Fibroblast of the conjunctiva (primary cell): Measurements from ENCODE around the gene KREMEN1.

Experiments
- DNase-seq: peaks from one replicate; pipeline ENCODE4 v3.0.0-alpha.2; 2010; ENCODE audit warnings: low read depth

Gene KREMEN1

GRCh38 chr22:29152045-29152953, 79.5 kb downstream of the KREMEN1 start:
- no peak for DNase-seq

DNA sequence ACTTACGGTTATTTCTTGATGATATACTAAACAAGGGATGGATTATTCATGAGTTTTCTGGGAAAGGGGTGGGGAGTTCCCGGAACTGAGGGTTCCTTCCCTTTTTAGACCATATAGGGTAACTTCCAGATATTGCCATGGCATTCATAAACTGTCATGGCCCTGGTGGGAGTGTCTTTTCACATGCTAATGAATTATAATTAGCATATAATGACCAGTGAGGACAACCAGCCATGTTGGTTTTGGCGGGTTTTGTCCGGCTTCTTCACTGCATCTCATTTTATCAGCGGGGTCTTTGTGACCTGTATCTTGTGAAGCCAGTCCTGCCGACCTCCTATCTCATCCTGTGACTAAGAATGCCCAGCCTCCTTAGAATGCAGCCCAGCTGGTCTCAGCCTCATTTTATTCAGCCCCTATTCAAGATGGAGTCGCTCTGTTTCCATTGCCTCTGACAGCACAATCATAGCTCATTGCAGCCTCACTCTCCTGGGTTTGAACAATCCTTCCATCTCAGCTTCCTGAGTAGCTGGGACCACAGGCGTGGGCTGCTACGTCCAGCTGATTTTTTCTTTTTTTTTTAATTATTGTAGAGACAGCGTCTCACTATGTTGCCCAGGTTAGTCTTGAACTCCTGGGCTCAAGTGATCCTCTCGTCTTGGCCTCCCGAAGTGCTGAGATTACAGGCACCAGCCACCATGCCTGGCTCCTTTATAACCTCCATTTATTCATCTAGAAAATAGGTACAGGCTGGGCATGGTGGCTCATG, 80.3 kb downstream of the KREMEN1 start:
- no peak for DNase-seq

DNA sequence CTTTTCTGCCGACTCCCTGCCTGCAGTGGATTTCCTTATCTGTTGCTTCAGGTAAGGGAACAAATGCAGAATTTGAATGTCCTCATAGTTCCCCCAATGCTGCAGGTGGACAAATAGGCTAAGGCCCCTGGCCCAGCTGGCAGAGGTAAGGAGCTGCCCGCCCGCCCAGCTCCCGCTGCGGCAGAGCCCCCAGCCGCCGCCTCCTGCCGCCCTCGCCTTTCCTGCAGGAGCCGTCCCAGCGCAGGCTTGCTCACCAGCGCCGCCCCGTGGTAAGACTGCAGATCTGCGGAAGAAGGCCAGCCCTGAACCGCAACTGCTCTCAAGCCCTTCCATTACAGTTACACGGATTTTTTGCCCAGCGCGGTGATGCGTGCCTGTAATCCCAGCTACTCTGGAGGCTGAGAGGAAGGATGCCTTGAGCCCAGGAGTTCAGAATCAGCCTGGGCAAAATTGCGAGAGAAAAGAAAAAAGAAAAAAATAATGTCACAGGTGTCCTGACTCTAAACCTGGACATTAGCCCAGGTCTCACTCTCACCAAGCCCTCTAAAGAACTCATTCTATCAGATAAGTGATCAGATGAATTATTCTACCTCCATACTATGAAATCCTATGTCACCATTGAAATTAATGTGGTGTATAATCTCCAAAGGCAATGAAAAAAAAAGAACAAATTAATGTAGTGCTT, 81.7 kb downstream of the KREMEN1 start:
- DNase-seq: peak; percentile 46

DNA sequence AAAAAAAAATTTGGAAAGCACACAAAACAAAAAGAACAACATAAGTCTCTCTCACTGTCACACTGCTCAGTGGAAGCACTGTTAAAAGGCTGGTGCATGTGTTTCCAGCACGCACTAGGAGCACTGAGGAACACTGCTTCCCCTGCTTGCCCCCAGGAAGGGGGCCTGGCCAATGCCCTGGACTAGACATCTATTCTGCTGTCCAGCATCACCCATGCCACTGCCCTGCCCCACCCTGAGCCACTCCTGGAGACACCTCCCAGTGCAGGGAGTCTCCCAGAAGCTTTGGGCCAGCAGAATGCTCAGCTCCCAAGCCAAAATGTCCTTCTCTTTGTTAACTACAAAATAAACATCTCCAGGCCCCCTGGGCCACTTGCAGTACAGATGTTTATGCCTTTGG, 83.1 kb downstream of the KREMEN1 start:
- no peak for DNase-seq

DNA sequence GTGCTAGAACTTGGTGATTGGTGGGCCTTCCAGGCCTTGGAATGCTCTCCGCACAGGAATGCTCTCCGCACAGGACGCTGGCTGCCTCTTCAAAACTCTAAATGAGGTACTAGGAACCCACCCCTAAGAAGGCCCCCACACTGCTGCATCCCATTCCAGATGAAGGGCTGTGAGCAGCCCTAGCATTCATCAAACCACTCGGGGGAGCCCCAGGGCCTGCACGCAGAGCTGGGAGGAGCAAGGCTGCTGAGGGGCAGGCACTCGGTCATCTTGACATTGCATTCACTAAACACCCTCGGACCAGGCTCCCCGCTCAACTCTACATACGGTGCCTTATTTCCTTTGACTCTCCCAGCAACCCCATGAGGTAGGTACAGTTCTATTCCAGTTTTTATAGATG, 83.7 kb downstream of the KREMEN1 start:
- no peak for DNase-seq

DNA sequence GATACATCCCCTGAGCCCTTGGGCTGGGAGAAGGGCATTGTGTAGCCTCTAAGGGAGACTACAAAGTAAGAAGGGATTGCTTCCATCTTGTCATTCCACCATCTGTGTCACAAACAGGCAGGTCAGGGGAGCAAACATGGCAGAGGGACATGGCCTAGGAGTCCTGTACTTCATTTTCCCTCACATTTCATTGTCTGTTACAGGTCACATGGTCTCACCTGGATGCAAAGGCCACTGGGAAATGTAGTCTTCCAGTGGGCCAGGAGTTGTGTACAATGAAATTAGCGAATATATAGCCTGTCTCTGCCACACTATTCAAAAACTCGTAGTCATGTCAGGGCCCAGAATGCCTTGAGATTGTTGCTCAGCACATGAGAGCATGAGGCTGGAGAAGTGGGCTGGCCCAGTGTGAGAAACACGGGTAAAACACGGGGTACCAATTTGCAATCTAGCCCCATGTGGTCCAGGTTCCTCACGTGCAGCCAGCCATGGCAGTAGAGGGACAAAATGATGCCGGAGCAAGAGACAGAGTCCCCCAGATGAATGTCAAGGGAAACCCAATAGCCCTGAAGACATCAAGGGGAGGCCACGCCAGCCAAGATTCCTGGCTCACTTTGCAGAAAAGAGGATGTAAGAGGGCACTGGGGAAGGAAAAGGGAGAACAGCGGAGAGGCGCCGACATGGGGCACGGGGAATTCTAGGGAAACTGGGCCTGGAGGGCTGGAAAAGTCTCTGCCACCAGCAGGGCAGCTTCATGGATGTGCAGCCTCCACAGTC, 85.1 kb downstream of the KREMEN1 start:
- DNase-seq: no peak

DNA sequence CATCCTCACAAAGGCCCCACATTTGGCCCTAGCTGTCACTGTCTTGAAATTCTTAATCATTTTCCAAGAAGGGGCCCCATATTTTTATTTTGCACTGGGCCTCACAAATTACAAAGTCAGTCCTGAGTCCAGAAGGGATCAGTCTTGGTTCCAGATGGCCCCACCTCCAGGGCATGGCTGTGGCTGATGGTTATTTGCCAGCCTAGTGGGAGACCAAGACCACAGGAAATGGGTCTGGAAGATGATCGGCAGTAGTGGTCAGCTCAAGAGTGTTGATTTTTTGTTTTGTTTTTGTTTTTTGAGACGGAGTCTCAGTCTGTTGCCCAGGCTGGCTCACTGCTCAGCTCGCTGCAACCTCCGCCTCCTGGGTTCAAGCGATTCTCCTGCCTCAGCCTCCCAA, 85.7 kb downstream of the KREMEN1 start:
- no peak for DNase-seq

GRCh38 chr22:29163808-29164207, 91.0 kb downstream of the KREMEN1 start:
- no peak for DNase-seq

DNA sequence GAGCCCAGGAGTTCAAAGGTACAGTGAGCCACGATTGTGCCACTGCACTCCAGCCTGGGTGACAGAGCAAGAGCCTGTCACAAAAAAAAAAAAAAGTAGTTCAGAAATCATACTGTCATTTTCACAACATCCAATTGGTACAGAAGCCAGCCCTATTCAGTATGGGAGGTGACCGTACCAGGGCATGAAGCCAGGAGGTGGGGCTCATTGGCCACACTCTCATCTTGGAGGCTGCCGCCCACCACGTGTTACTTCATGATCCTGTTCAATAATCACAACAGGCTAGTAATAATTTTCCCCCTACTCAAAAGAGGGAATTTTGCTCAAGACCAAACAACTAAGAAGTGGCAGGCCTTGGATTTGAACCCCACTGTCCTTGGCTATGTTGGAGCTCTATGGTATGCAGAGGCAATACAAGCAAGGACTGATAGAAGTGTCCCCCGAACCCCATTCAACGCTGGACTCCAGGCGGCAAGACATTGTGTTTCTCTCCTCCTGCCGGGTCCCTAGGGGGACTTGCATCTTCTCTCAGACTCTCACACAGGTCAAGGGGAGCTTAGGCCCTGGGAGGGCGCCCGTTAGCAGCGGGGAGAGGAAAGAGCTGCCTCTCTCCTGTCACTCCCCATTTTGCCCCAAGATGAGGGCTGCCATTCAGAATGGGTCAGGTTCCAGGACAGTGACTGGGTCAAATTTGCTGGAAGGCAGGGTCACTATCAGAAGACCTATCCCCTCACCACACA, 92.7 kb downstream of the KREMEN1 start:
- no peak for DNase-seq

- DNase-seq: no peak
These were observed 93.3 kb downstream of the KREMEN1 start for GRCh38 chr22:29166180-29166579.

GRCh38 chr22:29167032-29167911, 94.4 kb downstream of the KREMEN1 start:
- no peak for DNase-seq

DNA sequence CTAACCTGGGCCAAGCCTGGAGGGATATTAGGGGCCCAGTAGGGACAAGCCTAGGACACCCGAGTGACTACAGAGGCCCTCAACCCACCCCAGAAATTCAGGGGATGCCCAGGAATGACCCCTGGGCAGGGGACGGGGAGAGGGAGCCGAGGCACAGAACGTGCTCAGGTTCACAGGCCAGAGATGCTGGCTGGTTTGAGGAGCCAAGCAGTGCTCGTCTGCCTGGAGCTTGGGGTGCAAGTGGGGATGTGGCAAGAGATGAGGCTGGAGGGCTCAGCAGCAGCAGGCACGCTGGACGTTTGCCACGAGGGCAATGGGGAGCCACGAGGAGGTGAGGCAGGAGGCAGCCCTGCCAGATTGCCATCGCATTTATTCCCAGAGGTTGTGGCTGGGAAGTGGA, 98.9 kb downstream of the KREMEN1 start:
- no peak for DNase-seq

GRCh38 chr22:29172216-29172615, 99.4 kb downstream of the KREMEN1 start:
- no peak for DNase-seq

DNA sequence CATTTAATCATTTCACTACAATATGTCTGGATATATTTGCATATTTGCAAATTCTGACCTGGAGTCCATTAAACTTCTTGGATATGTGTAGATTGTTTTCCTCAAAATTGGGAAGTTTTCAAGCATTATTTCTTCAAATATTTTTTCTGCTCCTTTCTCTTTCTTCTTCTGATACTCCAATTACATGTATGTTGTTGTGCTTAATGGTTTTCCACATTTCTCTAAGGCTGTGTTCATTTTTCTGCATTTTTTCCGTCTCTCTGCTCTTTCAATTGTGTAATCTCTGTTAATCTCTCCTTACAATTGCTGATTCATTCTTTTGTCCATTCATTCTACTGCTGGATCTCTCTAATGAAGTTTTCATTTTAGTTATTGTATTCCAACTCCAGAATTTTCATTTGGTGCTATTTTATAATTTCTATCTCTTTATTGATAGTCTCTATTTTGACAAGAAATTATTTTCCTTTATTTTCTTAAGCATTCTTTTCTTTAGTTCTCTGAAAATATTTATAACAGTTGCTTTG, 102.5 kb downstream of the KREMEN1 start:
- no peak for DNase-seq

GRCh38 chr22:29183971-29184848, 111.4 kb downstream of the KREMEN1 start:
- no peak for DNase-seq

DNA sequence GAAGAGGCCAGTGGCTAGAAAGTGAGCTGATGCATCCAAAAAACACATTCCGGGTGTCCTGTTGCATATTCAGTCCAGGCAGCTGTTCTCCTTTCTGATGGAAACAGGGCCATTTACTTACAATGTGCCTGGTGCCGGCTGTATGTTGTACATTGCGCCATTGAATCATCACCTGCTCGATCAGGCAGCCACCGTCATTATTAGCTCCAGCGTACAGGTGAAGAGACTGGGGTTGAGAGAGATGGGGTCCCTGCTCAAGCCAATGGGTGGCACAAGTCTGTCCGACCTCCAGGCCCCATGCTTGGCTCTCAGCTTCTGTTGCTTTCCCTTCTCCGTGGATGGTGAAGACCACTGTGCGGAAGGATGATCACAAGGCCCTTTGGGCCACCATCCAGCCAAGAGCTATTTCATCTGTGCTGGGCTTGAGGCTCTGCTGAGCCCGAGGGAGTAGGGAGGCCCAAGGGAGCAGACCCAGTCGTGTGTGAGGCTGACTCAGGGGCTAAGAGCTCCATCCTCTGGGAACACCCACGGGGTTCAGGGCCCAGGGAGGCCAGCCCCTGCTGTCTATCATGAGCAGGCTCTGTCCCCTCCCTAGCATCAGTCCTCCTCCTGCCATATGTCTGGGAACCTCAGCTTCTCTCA, 112.1 kb downstream of the KREMEN1 start:
- no peak for DNase-seq

GRCh38 chr22:29186302-29186701, 113.5 kb downstream of the KREMEN1 start:
- no peak for DNase-seq

GRCh38 chr22:29187831-29188230, 115.0 kb downstream of the KREMEN1 start:
- DNase-seq: no peak
